Activated T-cell treated with anti-CD3 and anti-CD28 coated beads for 48 hours (primary cell): ENCODE measurements around the gene MT1G.

Experiments used
- DNase-seq: peaks from one replicate; pipeline ENCODE4 v3.0.0-alpha.2; 2020; ENCODE audit warnings: low read depth

The MT1G gene

GRCh38 chr16:56617212-56618085, 50.4 kb downstream of the MT1G start:
- DNase-seq = peak; percentile 67
